GM12873 (cell line): ENCODE measurements around the gene GZMM.

Experiments
- CTCF ChIP-seq: IDR thresholded peaks from 2 replicates; pipeline ENCODE4 v1.5.1; 2012; ENCODE audit warnings: low read depth, mild to moderate bottlenecking, moderate library complexity, low read length, control low read depth; ENCODE audit not compliant: insufficient read depth; ENCODE audit errors: missing control alignments

Gene GZMM

GRCh38 chr19:543910-544608 lies at the start of gene GZMM:
Gene GZMM (plus strand): TSS chr19:544053. CDS start chr19:544072, 19 bp downstream.
- no peak for TF ChIP-seq CTCF

GRCh38 chr19:494171-495080 lies 49.4 kb upstream of the GZMM start:
- TF ChIP-seq CTCF = no peak

DNA sequence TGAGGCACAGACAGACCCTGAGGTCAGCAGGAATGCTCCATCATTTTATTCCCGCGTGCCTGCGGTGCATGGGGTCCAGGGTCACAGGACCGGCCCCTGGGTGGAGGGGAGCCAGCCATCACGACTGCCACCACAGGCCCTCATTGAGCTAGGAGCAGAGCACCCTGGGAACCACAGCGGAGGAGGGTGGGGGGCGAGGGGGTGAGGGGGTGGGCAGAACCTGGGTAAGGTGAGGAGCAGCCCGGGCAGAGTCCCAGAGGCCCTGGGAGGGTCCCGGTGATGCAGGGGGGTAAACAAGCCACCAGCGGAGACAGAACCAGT lies 48.8 kb upstream of the GZMM start:
- TF ChIP-seq CTCF = no peak

DNA sequence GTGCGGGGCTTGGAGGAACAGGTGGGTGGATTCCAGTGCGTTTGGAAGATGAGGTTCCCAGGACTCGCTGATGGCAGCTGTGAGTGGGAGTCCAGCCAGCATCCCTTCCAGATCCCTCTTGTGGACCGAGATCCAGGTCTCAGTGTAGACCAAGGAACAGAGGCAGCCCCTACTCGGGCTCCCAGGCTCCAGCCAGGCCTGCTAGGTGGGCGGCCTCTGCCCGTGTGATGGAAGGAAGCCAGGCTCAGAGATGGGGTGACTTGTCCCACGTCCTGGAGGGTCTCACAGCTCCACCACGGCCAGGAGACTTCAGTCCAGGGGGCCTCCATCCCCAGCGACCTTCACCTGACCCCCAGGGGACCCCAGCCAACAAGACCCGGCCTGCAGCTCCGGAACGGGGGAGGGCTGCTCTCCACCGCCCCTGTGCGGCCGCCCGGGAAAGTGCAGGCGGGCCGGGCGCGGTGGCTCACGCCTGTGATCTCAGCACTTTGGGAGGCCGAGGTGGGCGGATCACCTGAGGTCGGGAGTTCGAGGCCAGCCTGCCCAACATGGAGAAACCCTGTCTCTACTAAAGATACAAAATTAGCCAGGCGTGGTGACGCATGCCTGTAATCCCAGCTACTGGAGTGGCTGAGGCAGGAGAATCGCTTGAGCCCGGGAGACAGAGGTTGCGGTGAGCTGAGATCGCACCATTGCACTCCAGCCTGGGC lies 48.3 kb upstream of the GZMM start:
- TF ChIP-seq CTCF = peak; percentile 67

- TF ChIP-seq CTCF = no peak
Measured at GRCh38 chr19:496112-496665, 47.7 kb upstream of the GZMM start, which contains the start of gene MADCAM1. Gene MADCAM1 (plus strand): TSS chr19:496486. CDS start chr19:496500, 14 bp downstream.

GRCh38 chr19:496986-497385 lies 46.9 kb upstream of the GZMM start:
- no peak for TF ChIP-seq CTCF

DNA sequence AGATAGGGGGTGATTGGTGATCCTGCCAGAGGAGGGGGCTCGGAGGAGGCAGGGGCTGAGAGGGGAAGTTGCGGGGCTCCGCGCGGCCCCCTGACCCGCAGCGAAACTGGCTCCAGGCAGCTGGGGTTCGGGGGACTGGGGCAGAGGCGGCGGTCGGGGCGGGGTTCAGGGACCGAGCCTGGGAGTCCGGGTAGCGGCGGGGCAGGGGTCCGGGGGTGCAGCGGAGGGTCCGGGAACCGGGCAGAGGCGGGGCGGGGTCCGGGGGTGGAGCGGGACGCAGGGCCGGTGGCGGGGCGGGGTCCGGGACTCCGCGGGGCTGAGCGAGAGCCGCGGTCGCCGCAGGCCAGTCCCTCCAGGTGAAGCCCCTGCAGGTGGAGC lies 46.4 kb upstream of the GZMM start:
- no peak for TF ChIP-seq CTCF
